Amniotic epithelial cell (primary cell): Measurements from ENCODE around the gene CDC42EP4.

Experiments
- DNase-seq: peaks from one replicate; pipeline ENCODE4 v3.0.0-alpha.2; 2010; ENCODE audit warnings: low read depth

Gene CDC42EP4

GRCh38 chr17:73343168-73343634 is 31.4 kb upstream of the CDC42EP4 start:
- peak; percentile 83 for DNase-seq

- peak; percentile 65 for DNase-seq
These were observed 30.9 kb upstream of the CDC42EP4 start for GRCh38 chr17:73342541-73343167.

- peak; percentile 92 for DNase-seq
These were observed 30.3 kb upstream of the CDC42EP4 start for GRCh38 chr17:73342050-73342522.

GRCh38 chr17:73341350-73342049 is 29.7 kb upstream of the CDC42EP4 start:
- no peak for DNase-seq

- peak; percentile 96 for DNase-seq
These were observed 28.3 kb upstream of the CDC42EP4 start for GRCh38 chr17:73340093-73340596.

GRCh38 chr17:73338566-73339197 is 26.9 kb upstream of the CDC42EP4 start:
- DNase-seq: no peak

- no peak for DNase-seq
These were observed 26.3 kb upstream of the CDC42EP4 start for GRCh38 chr17:73338050-73338521.

- DNase-seq: no peak
These were observed 25.5 kb upstream of the CDC42EP4 start for GRCh38 chr17:73337330-73337710.

- no peak for DNase-seq
These were observed 24.9 kb upstream of the CDC42EP4 start for GRCh38 chr17:73336408-73337329.

- no peak for DNase-seq
These were observed 24.0 kb upstream of the CDC42EP4 start for GRCh38 chr17:73335591-73336407.

GRCh38 chr17:73334771-73335513 is 23.1 kb upstream of the CDC42EP4 start:
- no peak for DNase-seq

GRCh38 chr17:73333445-73333844 is 21.6 kb upstream of the CDC42EP4 start:
- DNase-seq: peak; percentile 96

- DNase-seq: no peak
These were observed 19.3 kb upstream of the CDC42EP4 start for GRCh38 chr17:73331060-73331459.

GRCh38 chr17:73327676-73328075 is 15.9 kb upstream of the CDC42EP4 start:
- no peak for DNase-seq

- DNase-seq: peak; percentile 95
These were observed 13.7 kb upstream of the CDC42EP4 start for GRCh38 chr17:73325527-73325842.

GRCh38 chr17:73324711-73325526 is 13.1 kb upstream of the CDC42EP4 start:
- no peak for DNase-seq

- peak; percentile 62 for DNase-seq
These were observed 12.3 kb upstream of the CDC42EP4 start for GRCh38 chr17:73324160-73324475.

GRCh38 chr17:73323409-73324159 is 11.8 kb upstream of the CDC42EP4 start:
- peak; percentile 56 for DNase-seq
